Endothelial cell of umbilical vein (primary cell): ENCODE results near the gene GPR161. TPM values are rescaled to one million over a fixed set of nuclear protein-coding genes. Genes with fewer than 3 reads are reported as not detected.

Experiments used
- BruUV-seq: library from RNA; stranded (reverse); fragments of 400-500 nt; replicated peaks from 2 replicates; lab custom pipeline; 2021; lab: Mats Ljungman, UMichigan
- CTCF ChIA-PET: fragments of 300-600, 350-600 bp; sonication (Branson Sonifier 250); formaldehyde crosslinking; loops from one replicate; lab custom pipeline; 2021; ENCODE audit warnings: antibody characterized with exemption, inconsistent platforms; lab: Charles Lee
- POLR2A ChIA-PET: fragments of 300-600, 350-600 bp; sonication (Branson Sonifier 250); formaldehyde crosslinking; loops from one replicate; lab custom pipeline; 2021; ENCODE audit warnings: antibody characterized with exemption, inconsistent platforms; lab: Charles Lee
- DNase-seq: peaks from one replicate; pipeline ENCODE4 v3.0.0-alpha.2; 2011; ENCODE audit warnings: low read depth, low spot score
- FAIRE-seq: peaks from 2 replicates; lab custom pipeline; 2011; peaks lifted over from hg19 to GRCh38; lab: Jason Lieb, UNC
- H2AFZ ChIP-seq: 2 replicates; pipeline ENCODE4 v1.6.0; 2012; ENCODE audit warnings: low read depth, low read length, control low read depth, inconsistent platforms
- H3K27ac ChIP-seq: 2 replicates; pipeline ENCODE4 v1.5.1; 2011; ENCODE audit warnings: low read depth, mild to moderate bottlenecking, control low read depth, low read length, moderate library complexity; ENCODE audit not compliant: insufficient read depth
- H3K27me3 ChIP-seq, 2 experiments: 2 replicates each; pipeline versions ENCODE4 v1.6.0 to v1.6.1; 2011; ENCODE audit warnings: low read length in 2 of 2, mixed read lengths in 1 of 2; ENCODE audit not compliant: control insufficient read depth in 2 of 2, insufficient read depth in 2 of 2
- H3K36me3 ChIP-seq, 2 experiments: 2 replicates in 1 of 2; 3 replicates in 1 of 2; pipeline ENCODE4 v1.5.1; 2011; ENCODE audit warnings: low read length in 2 of 2, mild to moderate bottlenecking in 1 of 2, moderate library complexity in 1 of 2; ENCODE audit not compliant: control insufficient read depth in 2 of 2, insufficient read depth in 2 of 2; ENCODE audit errors: extremely low read depth in 1 of 2
- H3K4me1 ChIP-seq: 3 replicates; pipeline ENCODE4 v1.5.1; 2011; ENCODE audit warnings: mild to moderate bottlenecking, low read length; ENCODE audit not compliant: control insufficient read depth, insufficient read depth; ENCODE audit errors: extremely low read depth
- H3K4me2 ChIP-seq: 2 replicates; pipeline ENCODE4 v1.6.1; 2011; ENCODE audit warnings: low read length, control low read depth, mixed read lengths; ENCODE audit not compliant: insufficient read depth
- H3K4me3 ChIP-seq, 3 experiments: fragments of 200-600 bp in 1 of 3; sonication (generic), shearing (Covaris generic) in 1 of 3; replicated peaks in 1 of 3; 2 replicates each; pipeline ENCODE4 v1.5.1; 2011 to 2016; ENCODE audit warnings: control low read depth in 3 of 3, low read length in 3 of 3, mild to moderate bottlenecking in 2 of 3, inconsistent platforms in 1 of 3, low read depth in 1 of 3, moderate library complexity in 1 of 3; ENCODE audit not compliant: insufficient read depth in 1 of 3
- H3K79me2 ChIP-seq: 2 replicates; pipeline ENCODE4 v1.6.0; 2012; ENCODE audit warnings: low read length, inconsistent platforms; ENCODE audit not compliant: control insufficient read depth, insufficient read depth
- H3K9ac ChIP-seq: replicated peaks from 2 replicates; pipeline ENCODE3; 2011; ENCODE audit warnings: low read length, control low read depth; ENCODE audit not compliant: insufficient read depth; ENCODE audit errors: extremely low read depth
- H3K9me1 ChIP-seq: replicated peaks from 3 replicates; pipeline ENCODE4 v1.6.0; 2011; ENCODE audit warnings: mild to moderate bottlenecking, low read length; ENCODE audit not compliant: control insufficient read depth, insufficient read depth; ENCODE audit errors: extremely low read depth
- H3K9me3 ChIP-seq: replicated peaks from 2 replicates; pipeline ENCODE4 v1.5.1; 2012; ENCODE audit warnings: low read length, inconsistent platforms; ENCODE audit not compliant: control insufficient read depth, insufficient read depth
- H4K20me1 ChIP-seq: replicated peaks from 2 replicates; pipeline ENCODE3; 2011; ENCODE audit warnings: mild to moderate bottlenecking, low read length; ENCODE audit not compliant: control insufficient read depth, insufficient read depth; ENCODE audit errors: extremely low read depth
- CTCF ChIP-seq, 2 donors: IDR thresholded peaks; 1 replicate in 1 of 2; 2 replicates in 1 of 2; pipeline ENCODE4 v1.5.1; 2011; ENCODE audit warnings: low read length in 2 of 2, mild to moderate bottlenecking in 2 of 2, moderate library complexity in 2 of 2, control low read depth in 1 of 2, inconsistent platforms in 1 of 2, low read depth in 1 of 2; ENCODE audit not compliant: insufficient read depth in 1 of 2; ENCODE audit errors: extremely low read depth in 1 of 2
- EZH2 ChIP-seq: IDR thresholded peaks from 2 replicates; pipeline ENCODE4 v1.6.1; 2012; ENCODE audit warnings: borderline replicate concordance, low read depth, mild to moderate bottlenecking, moderate library complexity, low read length, inconsistent platforms; ENCODE audit not compliant: severe bottlenecking
- FOS ChIP-seq: IDR thresholded peaks from 2 replicates; pipeline ENCODE4 v1.6.1; 2011; ENCODE audit warnings: mild to moderate bottlenecking, low read length, moderate library complexity, borderline replicate concordance; ENCODE audit not compliant: insufficient read depth
- GATA2 ChIP-seq: IDR thresholded peaks from 2 replicates; pipeline ENCODE4 v1.7.0; 2011; ENCODE audit warnings: low read depth, mild to moderate bottlenecking, moderate library complexity, mixed read lengths, low read length; ENCODE audit not compliant: insufficient read length, insufficient read depth
- JUN ChIP-seq: IDR thresholded peaks from 2 replicates; pipeline ENCODE4 v1.6.1; 2011; ENCODE audit warnings: borderline replicate concordance, low read depth; ENCODE audit not compliant: insufficient read length, insufficient read depth
- POLR2AphosphoS5 ChIP-seq: IDR thresholded peaks from 2 replicates; pipeline ENCODE4 v1.6.1; 2012; ENCODE audit warnings: low read depth, mild to moderate bottlenecking, control low read depth, low read length, moderate library complexity; ENCODE audit not compliant: insufficient read depth
- dilution Hi-C: fragments of 300-500 bp; cut with MboI; formaldehyde crosslinking; loops from one replicate; pipeline ENCODE4 v1.15.0; 2019; ENCODE audit warnings: low sequenced_read_pairs; ENCODE audit not compliant: extremely low pct_ligation_motif_present
- intact Hi-C: fragments of 100-400 bp; cut with micrococcal nuclease; formaldehyde crosslinking; loops from one replicate; pipeline ENCODE4 v1.10.0; 2022
- polyA plus RNA-seq, 4 experiments: library from polyadenylated mRNA; depleted of rRNA in 3 of 4; stranded (reverse) in 3 of 4; unstranded in 1 of 4; fragments of >200 nt; gene quantifications; 2 replicates each; pipeline versions ENCODE4 v1.2.1 to v1.2.3, GENCODE V29; 2011 to 2012; ENCODE audit warnings: missing spikeins in 1 of 4
- total RNA-seq: library from RNA; stranded (reverse); gene quantifications from 2 replicates; pipeline ENCODE4 v1.2.3, GENCODE V29; 2021

The GPR161 gene
- total and polyA plus RNA-seq, 2 donors (not counting 3 experiments of a cell fraction or from before 2014, with no cell fraction given) = 34.7 to 36.5 TPM

DNA sequence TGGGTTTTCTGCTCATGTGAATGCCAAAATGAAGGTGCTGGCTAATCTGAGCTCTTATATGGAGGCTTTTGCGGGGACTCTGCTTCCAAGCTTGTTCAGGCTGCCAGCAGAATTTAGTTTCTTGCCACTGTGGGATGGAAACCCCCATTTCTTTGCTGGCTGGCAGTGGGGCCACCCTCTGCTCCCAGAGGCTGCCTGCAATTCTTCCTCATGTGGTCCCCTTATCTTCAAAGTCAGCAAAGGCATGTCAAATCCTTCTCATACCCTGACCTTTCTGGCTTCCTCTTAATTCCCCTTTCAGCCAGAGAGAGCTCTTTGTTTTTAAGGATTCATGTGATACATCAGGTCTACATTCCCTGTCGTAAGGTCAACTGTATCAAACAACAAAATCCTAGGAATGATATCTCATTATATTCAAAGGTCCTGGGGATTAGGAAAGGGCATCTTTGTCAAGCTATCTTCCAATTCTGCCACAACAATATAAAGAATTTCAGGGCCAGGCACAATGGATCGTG is 5.2 kb upstream of the GPR161 start:
- Histone ChIP-seq H2AFZ (no peak overlapping the region), H3K9me3 (no peaks in the 10 kb centered on the region), H3K4me1 (peaks cover 7% of the 10 kb centered on the region), H3K27me3 (peaks cover 0 to 5% of the 10 kb centered on the region in 2 experiments), H3K27ac (no peak overlapping the region), H3K36me3 (no peaks in the 10 kb centered on the region), H3K9ac (no peak overlapping the region), H3K79me2 (no peaks in the 10 kb centered on the region), H4K20me1 (no peaks in the 10 kb centered on the region), H3K9me1 (no peaks in the 10 kb centered on the region), H3K4me3 (no peak overlapping the region), H3K4me2 (no peak overlapping the region)
- intact Hi-C loops (no loop called here), dilution Hi-C loops (no loop called here)
- DNase-seq (no peak), FAIRE-seq (no peak)
- BruUV-seq = no TSS peak
- TF ChIP-seq GATA2 (no peak), FOS (no peak), POLR2AphosphoS5 (no peak), JUN (no peak), EZH2 (no peak), CTCF (IDR thresholded peaks at IDR 0.05; ENCODE audit: extremely low read depth in 1 of 2, insufficient read depth in 1 of 2, low read depth in 1 of 2, low read length in 2 of 2) (no peak)
- ChIA-PET CTCF (interaction anchor here (0.7 to 1.3 kb wide), 3 partner anchors 9 to 60 kb away, joined by 3 to 6 read pairs (median 5); no protein-coding TSS in a partner anchor), POLR2A (no interaction called here)
